GM12878 (cell line): ENCODE data around the gene SLC19A1.
A peak's percentile ranks its signal among the peaks of the same experiment; 100 is the strongest.

Source experiments
- BCLAF1 ChIP-seq: fragments of 450-650 bp; IDR thresholded peaks from 2 replicates; pipeline ENCODE4 v1.6.1; 2017; ENCODE audit warnings: antibody characterized with exemption, mild to moderate bottlenecking, moderate library complexity
- CTCF ChIP-seq, 3 experiments: IDR thresholded peaks in 2 of 3; conservative IDR thresholded peaks in 1 of 3; 2 replicates each; pipeline ENCODE4 v1.5.1; 2011; ENCODE audit warnings: low read depth in 3 of 3, low read length in 3 of 3, mild to moderate bottlenecking in 3 of 3, control low read depth in 2 of 3, moderate library complexity in 2 of 3, inconsistent platforms in 1 of 3, mixed read lengths in 1 of 3; ENCODE audit not compliant: control insufficient read depth in 2 of 3, insufficient read depth in 1 of 3; ENCODE audit errors: extremely low read depth in 1 of 3
- CUX1 ChIP-seq: IDR thresholded peaks from 2 replicates; pipeline ENCODE4 v1.6.1; 2012; ENCODE audit warnings: improper control_type of control experiment, low read depth, low read length; ENCODE audit not compliant: insufficient replicate concordance
- EP300 ChIP-seq, 2 experiments: fragments of 150-350 bp in 1 of 2; IDR thresholded peaks; 2 replicates each; pipeline ENCODE4 v1.6.1; 2011 to 2012; ENCODE audit warnings: low read depth in 2 of 2, low read length in 2 of 2, borderline replicate concordance in 1 of 2, improper control_type of control experiment in 1 of 2, inconsistent platforms in 1 of 2; ENCODE audit not compliant: control insufficient read depth in 1 of 2
- HCFC1 ChIP-seq: fragments of 150-350 bp; IDR thresholded peaks from 2 replicates; pipeline ENCODE4 v1.6.1; 2014; ENCODE audit warnings: low read length
- NRF1 ChIP-seq: conservative IDR thresholded peaks from 2 replicates; pipeline ENCODE4 v1.6.1; 2011; ENCODE audit warnings: mild to moderate bottlenecking, low read depth, low read length, improper control_type of control experiment
- POLR2A ChIP-seq: IDR thresholded peaks from 2 replicates; pipeline ENCODE4 v1.6.1; 2011; ENCODE audit warnings: low read depth, mild to moderate bottlenecking, low read length
- POLR2AphosphoS5 ChIP-seq: IDR thresholded peaks from 2 replicates; pipeline ENCODE4 v1.6.1; 2011; ENCODE audit warnings: mild to moderate bottlenecking, low read length, inconsistent platforms
- REST ChIP-seq: IDR thresholded peaks from 2 replicates; pipeline ENCODE4 v1.6.1; 2012; ENCODE audit warnings: mild to moderate bottlenecking, low read depth, low read length
- SIN3A ChIP-seq: IDR thresholded peaks from 2 replicates; pipeline ENCODE4 v1.6.1; 2012; ENCODE audit warnings: low read depth, low read length, improper control_type of control experiment
- ZSCAN29 ChIP-seq: fragments of 450-650 bp; IDR thresholded peaks from 2 replicates; pipeline ENCODE4 v1.6.1; 2017; ENCODE audit warnings: mild to moderate bottlenecking, moderate library complexity

- TF ChIP-seq EP300 (IDR thresholded peaks at IDR 0.05; ENCODE audit: borderline replicate concordance in 1 of 2, control insufficient read depth in 1 of 2, low read depth in 2 of 2, low read length in 2 of 2) (no peak), POLR2A (peak; percentile 26), SIN3A (no peak), CUX1 (no peak), CTCF (IDR thresholded peaks at IDR 0.05 in 2 of 3, conservative IDR thresholded peaks at IDR 0.05 in 1 of 3; ENCODE audit: control insufficient read depth in 2 of 3, extremely low read depth in 1 of 3, insufficient read depth in 1 of 3, low read depth in 3 of 3, low read length in 3 of 3) (no peak), REST (no peak), ZSCAN29 (no peak), HCFC1 (no peak), BCLAF1 (no peak), NRF1 (no peak), POLR2AphosphoS5 (no peak)
Measured at GRCh38 chr21:45507888-45508508, 34.2 kb downstream of the SLC19A1 start.
